Gastroesophageal sphincter (tissue), 3 donors: ENCODE measurements around the gene C6orf118.

ENCODE experiments used
- POLR2A ChIP-seq, 2 donors: fragments of 450-650 bp; IDR thresholded peaks; one replicate each; pipeline ENCODE4 v1.6.1; 2017; ENCODE audit warnings: antibody characterized with exemption in 2 of 2, mild to moderate bottlenecking in 2 of 2, moderate library complexity in 1 of 2
- POLR2AphosphoS5 ChIP-seq: sonication (generic); formaldehyde crosslinking; IDR thresholded peaks from one replicate; pipeline ENCODE4 v1.6.1; 2017; ENCODE audit warnings: antibody characterized with exemption
- TF ChIP-seq, protein P1 (sequence below), 4 experiments: fragments of 200-600 bp in 2 of 4; fragments of 450-650 bp in 2 of 4; sonication (generic) in 1 of 4; IDR thresholded peaks; one replicate each; pipeline ENCODE4 v1.5.1; 2017 to 2019; ENCODE audit warnings: antibody characterized with exemption in 4 of 4, mild to moderate bottlenecking in 2 of 4, moderate library complexity in 2 of 4

GRCh38 chr6:165298402-165298801, 11.0 kb downstream of the C6orf118 start:
- TF ChIP-seq, protein P1, sequence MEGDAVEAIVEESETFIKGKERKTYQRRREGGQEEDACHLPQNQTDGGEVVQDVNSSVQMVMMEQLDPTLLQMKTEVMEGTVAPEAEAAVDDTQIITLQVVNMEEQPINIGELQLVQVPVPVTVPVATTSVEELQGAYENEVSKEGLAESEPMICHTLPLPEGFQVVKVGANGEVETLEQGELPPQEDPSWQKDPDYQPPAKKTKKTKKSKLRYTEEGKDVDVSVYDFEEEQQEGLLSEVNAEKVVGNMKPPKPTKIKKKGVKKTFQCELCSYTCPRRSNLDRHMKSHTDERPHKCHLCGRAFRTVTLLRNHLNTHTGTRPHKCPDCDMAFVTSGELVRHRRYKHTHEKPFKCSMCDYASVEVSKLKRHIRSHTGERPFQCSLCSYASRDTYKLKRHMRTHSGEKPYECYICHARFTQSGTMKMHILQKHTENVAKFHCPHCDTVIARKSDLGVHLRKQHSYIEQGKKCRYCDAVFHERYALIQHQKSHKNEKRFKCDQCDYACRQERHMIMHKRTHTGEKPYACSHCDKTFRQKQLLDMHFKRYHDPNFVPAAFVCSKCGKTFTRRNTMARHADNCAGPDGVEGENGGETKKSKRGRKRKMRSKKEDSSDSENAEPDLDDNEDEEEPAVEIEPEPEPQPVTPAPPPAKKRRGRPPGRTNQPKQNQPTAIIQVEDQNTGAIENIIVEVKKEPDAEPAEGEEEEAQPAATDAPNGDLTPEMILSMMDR (IDR thresholded peaks at IDR 0.05), result no peak
- TF ChIP-seq POLR2A (IDR thresholded peaks at IDR 0.05), result no peak
- TF ChIP-seq POLR2AphosphoS5, result no peak
